MG63 (cell line): ENCODE results near the gene RANBP9. TPM values are rescaled to one million over a fixed set of nuclear protein-coding genes. Genes with fewer than 3 reads are reported as not detected.
A peak's percentile ranks its signal among the peaks of the same experiment; 100 is the strongest.

Experiments used
- DNase-seq: peaks from one replicate; pipeline ENCODE4 v3.0.0-alpha.2; 2020
- H3K27me3 ChIP-seq: fragments of 250-450 bp; sonication (Bioruptor Pico); 2 replicates; pipeline ENCODE4 v1.5.1; 2020; ENCODE audit warnings: mild to moderate bottlenecking, moderate library complexity
- H3K36me3 ChIP-seq: fragments of 250-450 bp; sonication (Bioruptor Pico); 2 replicates; pipeline ENCODE4 v1.5.1; 2020; ENCODE audit warnings: mild to moderate bottlenecking, moderate library complexity
- H3K4me3 ChIP-seq: fragments of 250-450 bp; sonication (Bioruptor Pico); 2 replicates; pipeline ENCODE4 v1.5.1; 2020; ENCODE audit warnings: mild to moderate bottlenecking, moderate library complexity
- H3K9me3 ChIP-seq: fragments of 250-450 bp; sonication (Bioruptor Pico); 2 replicates; pipeline ENCODE4 v1.5.1; 2020; ENCODE audit warnings: mild to moderate bottlenecking, moderate library complexity
- total RNA-seq: library from RNA; depleted of rRNA; stranded (reverse); fragments of >200 nt; shearing (Covaris generic); gene quantifications from 2 replicates; pipeline ENCODE4 v1.2.3, GENCODE V29; 2014; ENCODE audit warnings: low replicate concordance

RANBP9 gene
- total RNA-seq, 1 experiment from 2014 or later, result 45.2 TPM

DNA sequence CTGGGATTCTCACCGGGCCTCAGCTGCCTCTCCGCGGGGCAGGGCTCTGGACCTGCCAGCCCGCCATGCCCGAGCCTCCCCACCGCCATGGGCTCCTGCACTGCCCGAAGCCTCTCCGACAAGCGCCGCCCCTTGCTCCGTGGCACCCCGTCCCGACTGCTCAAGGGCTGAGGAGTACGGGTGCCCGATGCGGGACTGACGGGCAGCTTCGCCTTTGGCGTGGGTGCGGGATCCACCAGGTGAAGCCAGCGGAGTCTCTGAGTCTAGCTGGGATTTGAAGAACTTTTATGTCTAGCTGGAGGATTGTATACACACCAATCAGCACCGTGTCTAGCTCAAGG lies 5.3 kb upstream of the RANBP9 start:
- H3K9me3 ChIP-seq, result no peaks in the 10 kb centered on the region
- no peaks in the 10 kb centered on the region; the same call in 1 of the 2 replicates for H3K27me3 ChIP-seq
- no peak for DNase-seq
- H3K4me3 ChIP-seq, result no peak overlapping the region
- no peaks in the 10 kb centered on the region for H3K36me3 ChIP-seq

DNA sequence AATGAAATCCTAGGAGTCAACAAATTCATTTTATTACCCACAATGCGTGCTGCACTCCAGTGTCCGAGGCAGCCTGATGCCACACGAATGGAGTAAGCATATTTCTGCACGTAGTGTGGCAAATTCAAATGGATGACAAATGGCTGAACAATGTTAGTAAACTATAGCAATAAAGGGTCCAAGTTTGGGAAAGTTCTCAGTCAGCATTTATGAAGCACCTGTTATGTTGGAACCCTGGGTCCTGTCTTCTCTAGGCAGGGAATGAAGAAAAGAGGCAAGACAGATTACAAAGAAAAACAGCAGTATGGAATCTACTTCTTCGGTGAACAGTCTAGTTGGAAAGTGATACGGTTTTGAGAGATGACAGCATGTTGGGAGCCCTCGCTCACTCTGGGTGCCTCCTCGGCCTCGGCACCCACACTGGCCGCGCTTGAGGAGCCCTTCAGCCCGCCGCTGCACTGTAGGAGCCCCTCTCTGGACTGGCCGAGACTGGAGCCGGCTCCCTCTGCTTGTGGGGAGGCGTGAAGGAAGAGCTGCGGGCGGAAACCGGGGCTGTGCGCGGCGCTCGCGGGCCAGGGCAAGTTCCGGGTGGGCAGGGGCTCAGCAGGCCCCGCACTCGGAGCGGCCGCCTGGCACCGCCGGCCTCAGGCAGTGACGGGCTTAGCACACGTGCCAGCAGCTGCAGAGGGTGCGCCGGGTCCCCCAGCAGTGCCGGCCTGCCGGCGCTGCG lies 4.8 kb upstream of the RANBP9 start:
- no peak for DNase-seq
- no peak overlapping the region for H3K4me3 ChIP-seq
- H3K9me3 ChIP-seq, result no peaks in the 10 kb centered on the region
- no peaks in the 10 kb centered on the region for H3K36me3 ChIP-seq
- H3K27me3 ChIP-seq, result no peaks in the 10 kb centered on the region; the same call in 1 of the 2 replicates

DNA sequence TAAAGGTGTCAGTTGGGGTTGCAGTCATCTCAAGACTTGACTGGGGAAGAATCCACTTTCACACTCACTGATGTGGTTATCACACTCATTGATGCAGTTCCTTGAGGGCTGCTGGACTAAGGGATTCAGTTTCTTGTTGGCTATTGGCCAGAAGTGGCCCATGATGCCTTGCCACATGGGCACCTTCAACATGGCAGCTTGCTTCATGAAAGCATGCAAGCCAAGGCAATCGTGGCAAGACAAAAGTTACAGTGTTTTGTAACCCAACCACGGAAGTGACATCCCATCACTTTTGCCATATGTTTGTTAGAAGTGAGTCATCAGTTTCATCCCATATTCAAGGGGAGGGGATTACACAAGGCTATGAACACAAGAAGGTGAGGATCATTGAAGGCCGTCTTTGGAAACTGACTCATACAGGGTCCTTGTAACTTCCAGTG lies 3.8 kb upstream of the RANBP9 start:
- DNase-seq, result no peak
- Histone ChIP-seq H3K36me3 (no peaks in the 10 kb centered on the region), H3K9me3 (no peaks in the 10 kb centered on the region), H3K4me3 (no peak overlapping the region), H3K27me3 (no peaks in the 10 kb centered on the region; the same call in 1 of the 2 replicates)

DNA sequence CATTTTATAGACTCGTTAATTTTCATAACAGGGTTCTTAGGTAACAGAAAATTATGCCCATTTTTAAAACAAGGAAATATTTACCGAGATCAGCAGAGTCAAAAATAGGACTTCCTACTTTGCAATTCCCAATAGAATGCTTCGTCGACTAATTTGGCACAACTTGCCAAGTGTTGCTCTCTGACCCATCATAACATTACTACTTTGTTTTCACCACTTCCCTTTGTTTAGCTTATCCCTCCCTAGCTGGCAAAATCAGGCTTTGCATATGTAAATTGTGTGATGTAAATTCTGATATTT lies 914 bp upstream of the RANBP9 start:
- peak overlapping the region; percentile 76 for H3K4me3 ChIP-seq
- peak; percentile 23 for DNase-seq
- H3K9me3 ChIP-seq, result no peaks in the 10 kb centered on the region
- peaks cover 5% of the 10 kb centered on the region for H3K36me3 ChIP-seq
- H3K27me3 ChIP-seq, result no peaks in the 10 kb centered on the region

DNA sequence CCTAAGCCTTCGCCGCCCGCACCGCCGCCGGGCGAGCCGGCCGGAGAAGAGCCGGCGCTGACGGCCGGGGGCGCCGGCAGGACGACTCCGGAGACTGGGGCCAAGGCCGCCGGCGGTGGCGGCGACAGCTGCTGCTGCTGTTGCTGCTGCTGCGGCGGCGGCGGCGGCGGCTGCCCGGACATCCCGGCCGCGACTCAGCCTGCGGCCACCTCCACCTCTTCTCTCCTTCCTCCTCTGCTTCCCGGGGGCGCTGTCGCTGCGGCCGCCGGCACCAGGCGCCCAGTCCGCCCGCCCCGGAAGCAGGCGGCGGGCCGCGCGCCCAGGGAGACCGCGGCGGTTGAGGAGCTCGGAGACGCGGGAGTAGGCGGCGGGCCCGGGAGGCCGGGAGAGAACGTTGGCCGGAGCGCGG lies 307 bp downstream of the RANBP9 start:
- peaks cover 6% of the 10 kb centered on the region for H3K36me3 ChIP-seq
- H3K27me3 ChIP-seq, result no peaks in the 10 kb centered on the region
- H3K9me3 ChIP-seq, result no peaks in the 10 kb centered on the region
- H3K4me3 ChIP-seq, result peak overlapping the region; percentile 43; the same call in 1 of the 2 replicates
- no peak for DNase-seq

DNA sequence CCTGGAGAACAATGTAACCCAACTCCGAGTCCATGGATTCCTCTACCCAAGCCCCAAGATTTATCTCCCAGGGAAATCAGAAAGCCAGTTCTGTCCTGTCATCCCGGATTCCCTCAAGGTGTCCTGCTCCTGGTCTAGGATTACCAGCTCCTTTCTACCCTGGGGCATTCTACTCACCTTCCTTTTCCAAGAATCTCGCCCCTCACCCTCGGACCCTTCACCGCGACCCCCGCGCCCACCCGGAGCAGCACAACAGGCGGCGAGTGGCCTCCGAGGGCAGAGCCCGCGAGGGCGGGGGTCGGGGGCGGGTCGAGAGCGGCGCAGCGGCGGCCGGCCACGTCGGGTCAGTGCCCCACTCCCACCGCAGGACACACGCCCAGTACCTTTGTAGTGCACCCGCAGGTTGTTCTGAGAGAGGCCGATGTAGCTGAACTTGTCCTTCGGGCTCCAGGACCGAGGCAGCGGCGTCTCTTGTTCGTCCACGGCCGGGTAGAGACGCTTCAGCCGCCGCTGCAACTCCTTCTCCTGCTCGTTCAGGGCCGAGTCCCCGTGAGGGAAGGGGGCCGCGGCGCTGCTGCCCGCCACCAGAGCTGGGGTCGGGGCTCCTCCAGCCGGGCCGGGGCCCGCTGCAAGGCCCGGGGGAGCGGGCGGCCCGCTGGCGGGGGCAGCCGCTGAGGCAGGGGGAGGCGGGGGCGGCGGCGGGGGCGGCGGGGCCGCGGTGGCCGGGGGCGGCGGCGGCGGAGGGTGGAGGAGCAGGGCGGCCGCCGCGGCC lies 897 bp downstream of the RANBP9 start:
- peak; percentile 61 for DNase-seq
- H3K36me3 ChIP-seq, result peaks cover 6% of the 10 kb centered on the region
- no peaks in the 10 kb centered on the region for H3K27me3 ChIP-seq
- no peaks in the 10 kb centered on the region for H3K9me3 ChIP-seq
- peak overlapping the region; percentile 72 for H3K4me3 ChIP-seq

DNA sequence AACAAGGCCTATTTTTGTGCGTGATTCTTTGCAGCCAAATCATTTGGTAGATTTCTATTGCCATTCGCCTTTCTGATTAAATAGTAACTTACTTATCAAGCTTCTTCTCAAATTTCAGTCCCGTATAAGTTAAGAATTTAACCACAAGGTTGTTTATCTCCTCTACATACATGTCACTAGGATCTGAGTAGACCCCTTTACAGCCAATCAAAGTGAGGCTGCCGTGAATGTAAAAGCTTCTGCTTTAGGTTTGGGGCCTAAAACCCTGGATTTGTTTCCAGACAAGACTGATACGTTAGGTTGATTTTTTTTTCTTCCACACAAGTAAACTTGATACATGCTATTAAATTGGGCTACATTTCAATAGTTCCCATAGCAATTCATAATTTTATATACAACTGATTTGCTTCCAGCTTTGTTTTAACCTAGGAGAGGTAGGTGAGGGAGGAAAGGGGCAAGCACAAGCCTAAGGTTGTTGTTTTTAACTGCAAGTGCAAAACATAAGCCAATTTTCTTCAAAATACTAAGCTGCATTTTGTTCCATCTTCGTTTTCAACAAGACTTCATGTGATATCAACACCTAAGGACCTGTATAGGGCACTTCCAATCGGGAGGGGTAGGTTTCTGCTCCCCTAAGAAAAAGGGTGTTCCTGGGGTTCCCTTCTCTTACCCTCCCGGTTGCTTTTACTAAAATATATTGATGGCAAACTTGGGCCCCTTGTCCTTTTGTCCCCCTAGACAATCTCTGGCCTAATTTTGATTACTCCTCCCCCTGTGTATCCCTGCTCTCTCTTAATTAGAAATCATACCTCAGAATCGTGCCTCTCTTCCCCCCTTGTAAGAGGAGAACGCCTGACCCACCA lies 1.7 kb downstream of the RANBP9 start:
- H3K9me3 ChIP-seq, result no peaks in the 10 kb centered on the region
- H3K27me3 ChIP-seq, result no peaks in the 10 kb centered on the region
- peak overlapping the region; percentile 72 for H3K4me3 ChIP-seq
- peak; percentile 24 for DNase-seq
- peaks cover 6% of the 10 kb centered on the region for H3K36me3 ChIP-seq

DNA sequence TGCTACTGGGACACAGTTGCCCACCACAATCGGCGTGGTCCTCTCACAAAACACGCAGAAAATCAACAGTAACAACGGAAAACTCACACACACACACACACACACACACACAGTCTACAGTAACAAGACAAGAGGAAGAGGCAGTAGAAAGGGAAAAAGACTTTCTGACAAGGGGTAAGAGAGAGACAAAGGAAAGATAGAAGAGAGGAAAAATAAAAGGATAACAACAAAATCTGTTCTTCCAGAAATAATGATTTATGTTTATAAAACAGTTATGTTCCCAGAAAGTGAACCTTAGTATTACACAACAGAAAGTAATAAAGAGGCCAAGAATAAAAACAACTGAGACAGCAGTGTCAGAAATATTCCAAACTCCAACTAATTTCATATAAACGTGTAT lies 2.9 kb downstream of the RANBP9 start:
- Histone ChIP-seq H3K4me3 (peak overlapping the region; percentile 72), H3K27me3 (no peaks in the 10 kb centered on the region), H3K36me3 (peaks cover 6% of the 10 kb centered on the region), H3K9me3 (no peaks in the 10 kb centered on the region)
- DNase-seq, result no peak

DNA sequence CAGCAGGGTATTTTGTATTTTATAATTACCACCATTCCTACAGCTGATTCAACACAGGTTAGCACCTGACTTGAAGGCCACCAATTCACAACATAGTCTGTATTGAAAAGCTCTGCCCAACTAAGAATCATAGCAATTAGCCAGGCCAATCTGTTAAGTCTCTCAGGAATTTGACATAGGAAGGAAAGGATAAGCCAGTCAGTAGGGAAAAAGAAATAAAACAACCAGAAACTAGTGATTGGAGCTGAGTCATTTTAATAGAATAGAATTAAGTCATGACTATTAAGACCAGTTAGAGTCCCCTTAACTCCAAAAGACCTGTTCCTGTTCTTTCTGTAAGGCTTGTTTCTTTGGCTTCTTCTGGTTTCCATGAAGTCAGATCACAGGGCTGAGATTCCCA lies 8.1 kb downstream of the RANBP9 start:
- DNase-seq, result no peak
- no peak overlapping the region for H3K4me3 ChIP-seq
- H3K9me3 ChIP-seq, result no peaks in the 10 kb centered on the region
- no peaks in the 10 kb centered on the region for H3K27me3 ChIP-seq
- peaks cover 9% of the 10 kb centered on the region for H3K36me3 ChIP-seq

DNA sequence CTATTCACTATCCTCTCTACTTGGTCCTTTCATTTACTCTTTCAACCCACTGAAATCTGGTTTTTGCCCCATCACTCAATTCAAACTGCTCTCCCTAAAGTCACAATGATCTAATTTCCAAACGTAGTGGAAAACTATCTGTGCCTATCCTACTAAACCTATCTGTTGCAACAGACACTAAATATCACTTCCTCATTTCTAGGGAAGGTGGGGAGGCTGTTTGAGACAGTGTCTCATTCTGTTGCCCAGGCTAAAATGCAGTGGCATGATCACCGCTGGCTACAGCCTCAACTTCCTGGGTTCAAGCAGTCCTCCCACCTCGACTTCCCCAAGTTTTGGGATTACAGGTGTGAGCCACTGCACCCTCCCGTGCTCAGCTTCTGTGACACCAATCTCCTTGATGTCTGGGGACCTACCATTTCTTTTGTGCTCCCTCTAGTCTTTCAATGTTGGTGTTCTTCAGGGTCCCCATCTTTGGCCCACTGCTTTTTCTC lies 8.8 kb downstream of the RANBP9 start:
- no peak for DNase-seq

DNA sequence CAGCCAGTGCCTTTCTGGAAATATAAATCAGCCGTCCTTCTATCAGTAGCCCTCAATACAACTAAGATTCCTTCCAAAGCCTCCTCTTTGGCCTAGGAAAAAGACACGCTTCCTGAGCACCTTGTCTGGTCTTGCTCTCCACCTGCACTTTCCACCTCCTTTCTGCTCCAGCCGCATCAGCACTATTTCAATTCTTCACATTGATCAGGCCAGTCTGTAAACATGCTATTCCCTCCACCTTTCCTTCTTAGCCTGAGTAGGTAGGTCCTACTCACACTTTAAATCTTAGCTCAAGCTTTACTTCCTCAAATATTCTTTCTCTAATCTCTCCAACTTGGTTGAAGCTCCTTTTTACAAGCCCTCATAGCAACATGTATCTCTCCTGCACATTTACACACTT lies 11.4 kb downstream of the RANBP9 start:
- H3K27me3 ChIP-seq, result no peaks in the 10 kb centered on the region
- peaks cover 12% of the 10 kb centered on the region for H3K36me3 ChIP-seq
- no peaks in the 10 kb centered on the region for H3K9me3 ChIP-seq
- H3K4me3 ChIP-seq, result no peak overlapping the region
- no peak for DNase-seq

More for the DNA sequence above, 8.8 kb downstream of the RANBP9 start:
- Histone ChIP-seq H3K36me3 (peaks cover 9% of the 10 kb centered on the region), H3K27me3 (no peaks in the 10 kb centered on the region), H3K4me3 (no peak overlapping the region), H3K9me3 (no peaks in the 10 kb centered on the region)

DNA sequence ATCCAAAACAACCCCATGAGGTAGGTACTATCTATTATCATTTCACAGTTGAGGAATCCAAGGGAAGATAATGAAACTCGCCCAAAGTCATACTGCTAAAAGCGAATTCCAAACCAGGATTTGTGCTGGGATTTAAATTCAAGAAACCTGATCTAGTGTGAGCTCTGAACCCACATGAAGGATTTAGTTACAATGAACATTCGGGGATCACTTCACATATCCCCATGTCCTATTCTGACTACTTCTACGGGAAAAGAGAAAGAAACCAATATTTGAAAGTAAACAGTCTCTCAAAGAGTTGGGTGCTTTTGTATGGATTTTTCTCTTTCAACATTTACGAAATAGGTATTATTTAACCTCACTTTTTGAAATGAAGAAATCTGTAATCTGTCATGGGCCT lies 12.9 kb downstream of the RANBP9 start:
- Histone ChIP-seq H3K9me3 (no peaks in the 10 kb centered on the region), H3K27me3 (no peaks in the 10 kb centered on the region), H3K36me3 (peaks cover 18% of the 10 kb centered on the region), H3K4me3 (no peak overlapping the region)
- no peak for DNase-seq

DNA sequence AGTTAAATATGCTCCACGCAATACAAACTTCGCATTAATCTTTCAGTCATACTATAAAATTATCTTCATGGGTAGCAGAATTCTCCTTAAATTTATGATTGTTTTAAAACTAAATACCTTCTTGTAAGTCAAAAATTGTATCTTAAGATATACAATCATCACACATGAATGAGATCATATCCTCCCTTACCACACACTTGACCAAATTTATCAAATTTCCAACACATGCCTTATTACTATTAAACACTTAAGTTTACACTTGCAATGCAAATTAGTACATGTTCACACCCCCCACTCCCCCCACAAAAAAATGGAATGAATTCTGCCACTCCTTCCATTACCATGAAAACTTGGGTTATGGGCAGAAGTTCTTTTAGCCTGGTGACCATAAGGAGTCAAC lies 13.8 kb downstream of the RANBP9 start:
- H3K4me3 ChIP-seq, result no peak overlapping the region
- no peak for DNase-seq
- no peaks in the 10 kb centered on the region for H3K27me3 ChIP-seq

DNA sequence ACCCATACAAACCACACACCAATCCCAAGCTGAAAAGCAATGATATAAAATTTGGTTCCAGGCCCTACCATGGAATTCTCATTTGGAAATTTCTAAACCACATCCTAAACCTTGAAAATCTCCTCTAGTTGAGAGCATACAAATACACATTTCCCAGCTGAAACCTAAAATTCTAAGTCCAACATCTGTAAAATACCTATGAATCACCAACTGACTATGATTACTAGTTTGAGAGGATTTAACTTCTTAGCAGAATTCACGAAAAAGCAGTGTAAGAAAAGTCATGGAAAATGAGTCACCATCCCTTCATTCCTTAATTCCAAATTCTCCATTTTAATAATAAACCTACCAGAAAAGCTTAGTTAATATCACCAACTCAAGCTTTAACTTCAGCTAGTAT lies 15.4 kb downstream of the RANBP9 start:
- H3K36me3 ChIP-seq, result peaks cover 20% of the 10 kb centered on the region
- H3K9me3 ChIP-seq, result no peaks in the 10 kb centered on the region
- DNase-seq, result no peak
- H3K27me3 ChIP-seq, result no peaks in the 10 kb centered on the region
- no peak overlapping the region for H3K4me3 ChIP-seq

More for the DNA sequence above, 13.8 kb downstream of the RANBP9 start:
- peaks cover 19% of the 10 kb centered on the region for H3K36me3 ChIP-seq
- no peaks in the 10 kb centered on the region for H3K9me3 ChIP-seq

DNA sequence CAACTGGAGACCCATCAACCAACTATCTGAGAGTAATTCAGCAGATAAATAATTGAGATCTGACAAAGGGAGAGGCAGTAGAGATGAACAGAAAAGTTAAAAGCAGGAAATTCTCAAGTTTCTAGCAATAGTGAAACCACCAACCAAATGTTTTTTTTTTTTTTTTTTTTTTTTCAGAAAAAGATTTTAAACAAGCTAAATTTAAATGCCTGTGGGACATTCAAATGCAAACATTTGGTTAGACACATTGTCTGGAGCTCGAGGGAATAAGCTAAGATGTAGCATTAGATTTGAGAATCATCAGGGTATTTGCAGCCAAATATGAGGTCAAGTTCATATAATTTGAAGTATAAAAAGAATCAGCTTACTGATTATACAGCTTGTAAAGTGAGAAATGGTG lies 16.4 kb downstream of the RANBP9 start:
- H3K4me3 ChIP-seq, result no peak overlapping the region
- peaks cover 22% of the 10 kb centered on the region for H3K36me3 ChIP-seq
- DNase-seq, result no peak
- no peaks in the 10 kb centered on the region for H3K9me3 ChIP-seq
- H3K27me3 ChIP-seq, result no peaks in the 10 kb centered on the region

DNA sequence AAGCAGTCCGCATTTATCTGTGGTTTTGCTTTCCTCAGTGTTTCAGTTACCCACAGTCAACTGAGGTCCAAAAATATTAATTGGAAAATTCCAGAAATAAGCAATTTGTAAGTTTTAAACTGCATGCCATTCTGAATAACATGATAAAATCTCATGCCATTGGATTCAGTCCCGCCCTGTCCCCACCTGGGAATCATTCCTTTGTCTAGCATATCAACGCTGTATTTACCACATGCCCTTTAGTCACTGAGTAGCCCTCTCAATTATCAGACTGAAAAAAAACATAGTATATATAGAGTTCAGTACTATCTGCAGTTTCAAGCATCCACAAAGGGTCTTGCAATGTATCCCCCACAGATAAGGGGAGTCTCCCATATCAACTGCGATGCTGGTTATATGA lies 17.1 kb downstream of the RANBP9 start:
- Histone ChIP-seq H3K27me3 (no peaks in the 10 kb centered on the region), H3K36me3 (peaks cover 26% of the 10 kb centered on the region), H3K9me3 (no peaks in the 10 kb centered on the region), H3K4me3 (no peak overlapping the region)
- no peak for DNase-seq
